ENCODE data around the gene FBXO3. TPM values are rescaled to one million over a fixed set of nuclear protein-coding genes. Genes with fewer than 3 reads are reported as not detected.

Gene FBXO3
- total and polyA plus RNA-seq, 2 of the 8 experiments (the other 6 are each of a cell fraction or from before 2014, with no cell fraction given) = 15.9 to 25.7 TPM

GRCh38 chr11:33695051-33695566, 79.2 kb downstream of the FBXO3 start:
- H2AFZ ChIP-seq (ENCODE audit: low read length) = no peak overlapping the region; the same call in 1 of the 2 replicates
- no peak overlapping the region for H4K91ac ChIP-seq (replicated peaks; ENCODE audit: insufficient read length, low read length)
- H3K27me3 ChIP-seq (replicated peaks in 1 of 4; ENCODE audit: control insufficient read depth in 3 of 4, extremely low read depth in 1 of 4, insufficient read depth in 3 of 4, low read length in 3 of 4) = peaks cover 0 to 8% (median 3%) of the 10 kb centered on the region in 4 experiments; a peak in 4 of 7 replicates
- H2AK5ac ChIP-seq (ENCODE audit: low read depth, low read length) = no peak overlapping the region
- 92% methylated on average over 4 of the region's 4 CpGs; no CpG with 5 or more reads in 1 of the 2 experiments for WGBS, 2 experiments (ENCODE audit: extremely low coverage in 1 of 2, insufficient coverage in 1 of 2, insufficient read length in 1 of 2, insufficient replicate concordance in 2 of 2, low coverage in 1 of 2, low lambda C conversion rate in 2 of 2, missing lambda C conversion rate in 1 of 2)
- H3K27ac ChIP-seq (ENCODE audit: low read depth, low read length) = no peak overlapping the region
- H3K23ac ChIP-seq (ENCODE audit: insufficient read length) = no peak overlapping the region
- H3K23me2 ChIP-seq (ENCODE audit: low read depth, low read length) = peaks cover 4% of the 10 kb centered on the region; the same call in 1 of the 2 replicates
- no peak overlapping the region for H3K4ac ChIP-seq (replicated peaks; ENCODE audit: insufficient read length, low read depth, low read length)
- no peak overlapping the region; the same call in 1 of the 2 replicates for H2BK12ac ChIP-seq (ENCODE audit: low read depth, low read length)
- H3K18ac ChIP-seq (ENCODE audit: extremely low read depth, low read length) = peak overlapping the region; percentile 34; the same call in 1 of the 2 replicates
- H2BK5ac ChIP-seq (ENCODE audit: low read depth, low read length) = no peak overlapping the region
- H4K5ac ChIP-seq (ENCODE audit: insufficient read length, low read depth, low read length) = no peak overlapping the region
- no peaks in the 10 kb centered on the region for H3K79me1 ChIP-seq (ENCODE audit: low read depth, low read length)
- no peaks in the 10 kb centered on the region for H3K9me3 ChIP-seq (ENCODE audit: insufficient read depth in 2 of 2, low read depth in 1 of 2, low read length in 1 of 2)
- H3K36me3 ChIP-seq (ENCODE audit: control insufficient read depth in 2 of 4, insufficient read depth in 4 of 4, low read length in 3 of 4) = no peaks in the 10 kb centered on the region
- peak overlapping the region; percentile 35; the same call in 1 of the 2 replicates for H4K8ac ChIP-seq (ENCODE audit: extremely low read depth, insufficient read depth, low read length)
- peaks cover 4 to 18% (median 12%) of the 10 kb centered on the region in 4 experiments for H3K4me1 ChIP-seq (replicated peaks in 1 of 4; ENCODE audit: control insufficient read depth in 3 of 4, insufficient read depth in 4 of 4, low read length in 3 of 4)
- H2BK120ac ChIP-seq (replicated peaks; ENCODE audit: low read depth, low read length) = no peak overlapping the region
- peak overlapping the region; percentile 29; the same call in 1 of the 2 replicates for H2BK15ac ChIP-seq (ENCODE audit: low read length)
- ChIA-PET CTCF (ENCODE audit: partially characterized antibody) (interaction anchor here (0.6 to 14.5 kb wide), 10 partner anchors 7 to 364 kb away, joined by 3 to 167 read pairs (median 3); no protein-coding TSS in a partner anchor), POLR2A (ENCODE audit: partially characterized antibody) (no interaction called here)
- H3K4me3 ChIP-seq (ENCODE audit: extremely low read depth in 1 of 4, insufficient read depth in 2 of 4, low read depth in 3 of 4, low read length in 4 of 4) = no peak overlapping the region
- H2BK20ac ChIP-seq (ENCODE audit: low read length) = no peak overlapping the region
- no peaks in the 10 kb centered on the region for H3K79me2 ChIP-seq (ENCODE audit: control insufficient read depth in 1 of 2, insufficient read depth in 2 of 2, low read length in 2 of 2)
- no peak overlapping the region for H3K56ac ChIP-seq (replicated peaks; ENCODE audit: insufficient read length, low read depth, low read length)
- H4K20me1 ChIP-seq (replicated peaks in 1 of 2; ENCODE audit: control insufficient read depth in 1 of 2, insufficient read depth in 2 of 2, low read length in 2 of 2) = no peaks in the 10 kb centered on the region
- no peak for FAIRE-seq
- no peak overlapping the region for H3K9ac ChIP-seq (replicated peaks in 1 of 4; ENCODE audit: extremely low read depth in 1 of 4, low read depth in 3 of 4, low read length in 3 of 4)
- DNase-seq (ENCODE audit: low read depth in 1 of 2, low spot score in 2 of 2) = no peak
- H3K14ac ChIP-seq (ENCODE audit: insufficient read length) = no peak overlapping the region
- no peak overlapping the region for H3K4me2 ChIP-seq (ENCODE audit: insufficient read depth in 1 of 2, low read depth in 2 of 2, low read length in 2 of 2)
- TF ChIP-seq E2F6 (IDR thresholded peaks at IDR 0.05) = no peak
- TF ChIP-seq CHD2 (IDR thresholded peaks at IDR 0.05; ENCODE audit: low read length) = no peak
- TF ChIP-seq ZNF274 (IDR thresholded peaks at IDR 0.05; ENCODE audit: borderline replicate concordance, extremely low read depth, low read length) = no peak
- no peak for TF ChIP-seq SRF (IDR thresholded peaks at IDR 0.05; ENCODE audit: low read depth, low read length)
- TF ChIP-seq SP2 (IDR thresholded peaks at IDR 0.05; ENCODE audit: low read length) = no peak
- no peak for TF ChIP-seq YY1 (IDR thresholded peaks at IDR 0.05; ENCODE audit: low read depth, low read length)
- no peak for TF ChIP-seq SP4 (IDR thresholded peaks at IDR 0.05; ENCODE audit: low read length)
- TF ChIP-seq KDM4A (IDR thresholded peaks at IDR 0.05; ENCODE audit: low read depth, low read length, severe bottlenecking) = no peak
- no peak for TF ChIP-seq POLR2AphosphoS5 (IDR thresholded peaks at IDR 0.05; ENCODE audit: low read depth, low read length)
- TF ChIP-seq SAP30 (IDR thresholded peaks at IDR 0.05; ENCODE audit: insufficient read depth, insufficient replicate concordance, low read length) = no peak
- TF ChIP-seq MAFK (IDR thresholded peaks at IDR 0.05; ENCODE audit: low read depth, low read length) = no peak
- TF ChIP-seq ATF2 (IDR thresholded peaks at IDR 0.05; ENCODE audit: low read length) = no peak

All from H1 (cell line).